ENCODE measurements around the gene GTSF1L.
A peak's percentile ranks its signal among the peaks of the same experiment; 100 is the strongest.
"Not testable (repeated sequence)": the region's sequence is repeated elsewhere in the genome, so short reads cannot be mapped to it uniquely, and the experiment has no call there.

The GTSF1L gene

DNA sequence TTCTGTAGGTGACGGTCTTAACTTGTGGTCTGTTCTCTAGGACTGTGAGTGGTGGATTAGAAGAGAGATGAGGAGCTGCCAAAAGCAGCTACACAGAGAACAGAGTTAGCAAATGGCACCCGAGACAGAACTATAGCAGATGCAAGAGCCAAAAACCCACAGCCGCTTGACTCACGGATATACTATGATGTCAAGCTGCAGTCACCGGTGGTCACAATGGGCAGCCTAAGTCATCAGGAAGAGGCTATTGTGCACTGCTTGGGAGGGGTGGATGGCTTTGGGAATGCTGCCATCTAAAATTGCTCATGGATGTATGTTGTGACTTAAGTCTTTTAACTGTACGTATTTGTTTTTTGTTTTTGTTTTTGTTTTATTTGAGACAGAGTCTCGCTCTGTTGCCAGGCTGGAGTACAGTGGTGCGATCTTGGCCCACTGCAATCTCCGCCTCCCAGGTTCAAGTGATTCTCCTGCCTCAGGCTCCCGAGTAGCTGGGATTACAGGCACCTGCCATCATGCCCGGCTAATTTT lies at the start of gene GTSF1L:
Gene GTSF1L, minus strand, starts transcription at position 192 of the 528 bp plus-strand sequence. CDS start 308 bp downstream, outside the sequence.
- no peak for DNase-seq

DNA sequence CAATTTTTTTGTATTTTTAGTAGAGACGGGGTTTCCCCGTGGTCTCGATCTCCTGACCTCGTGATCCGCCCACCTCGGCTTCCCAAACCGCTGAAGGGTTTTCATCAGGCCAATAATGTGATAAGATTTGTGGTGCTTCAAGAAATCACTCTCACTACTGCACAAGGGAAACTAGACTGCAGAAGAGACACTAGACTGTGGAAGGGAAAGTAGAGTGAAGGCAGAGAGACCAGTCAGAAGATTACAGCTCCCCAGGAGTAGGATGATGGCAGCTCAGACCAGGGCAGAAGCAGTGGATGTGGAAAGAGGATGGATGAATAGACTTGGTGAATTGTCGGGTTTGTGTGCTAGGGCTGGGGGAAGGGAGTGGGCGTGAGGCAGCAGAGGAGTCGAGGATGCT lies 48.0 kb upstream of the GTSF1L start:
- no peak for DNase-seq

DNA sequence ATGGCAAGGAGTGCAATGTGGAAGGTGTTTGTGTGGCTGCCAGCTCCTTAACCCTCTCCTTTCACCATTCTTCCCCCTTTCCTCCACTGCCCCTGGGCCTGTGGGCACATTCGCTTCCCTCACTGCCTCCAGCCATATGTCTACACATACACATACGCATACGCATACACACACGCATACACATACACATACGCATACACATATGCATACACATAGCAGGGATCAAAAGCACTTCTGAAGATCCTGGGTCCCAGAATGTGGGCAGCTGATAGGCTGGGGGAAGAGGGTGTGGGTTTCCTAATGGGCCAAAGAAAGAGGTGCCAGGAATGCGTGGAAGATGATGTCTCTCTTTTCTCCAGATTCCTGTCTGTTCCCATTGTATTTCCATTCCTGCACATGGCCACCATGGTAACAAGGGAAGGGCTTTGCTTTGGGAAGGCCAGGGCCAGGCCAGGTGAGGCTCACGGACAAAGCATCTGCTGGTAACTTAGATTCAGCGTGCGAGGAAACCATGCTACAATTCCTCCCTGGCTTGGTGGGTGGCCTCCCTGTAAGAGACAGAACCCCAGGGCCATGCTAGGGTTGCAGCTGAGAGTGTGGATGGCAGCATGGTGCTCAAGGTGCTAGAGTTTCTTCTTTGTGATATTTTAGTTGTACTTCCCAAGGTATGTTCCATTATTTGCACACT lies 44.8 kb upstream of the GTSF1L start:
- no peak for DNase-seq

GRCh38 chr20:43770342-43770741 lies 43.5 kb upstream of the GTSF1L start:
- DNase-seq: no peak

GRCh38 chr20:43767686-43768474 lies 41.1 kb upstream of the GTSF1L start:
- DNase-seq: no peak

DNA sequence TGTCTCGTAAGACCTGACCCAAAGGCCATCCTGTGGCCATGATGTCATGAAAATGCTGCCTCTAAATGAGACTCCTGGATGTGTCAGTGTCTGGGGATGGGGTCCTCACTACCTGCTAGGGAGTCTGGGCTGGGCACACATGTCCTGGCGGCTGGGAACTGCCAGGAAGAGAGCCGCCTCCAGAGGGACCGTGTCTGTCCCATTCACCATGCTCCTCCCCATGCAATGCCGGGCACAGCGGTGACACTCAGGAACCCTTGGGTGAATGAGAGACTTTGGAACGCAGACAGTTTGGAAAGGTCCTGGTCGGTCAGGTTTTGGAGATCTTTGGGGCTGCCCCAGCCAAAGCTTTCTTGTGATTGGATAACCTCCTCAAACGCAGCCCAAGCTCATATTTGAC lies 40.1 kb upstream of the GTSF1L start:
- no peak for DNase-seq

DNA sequence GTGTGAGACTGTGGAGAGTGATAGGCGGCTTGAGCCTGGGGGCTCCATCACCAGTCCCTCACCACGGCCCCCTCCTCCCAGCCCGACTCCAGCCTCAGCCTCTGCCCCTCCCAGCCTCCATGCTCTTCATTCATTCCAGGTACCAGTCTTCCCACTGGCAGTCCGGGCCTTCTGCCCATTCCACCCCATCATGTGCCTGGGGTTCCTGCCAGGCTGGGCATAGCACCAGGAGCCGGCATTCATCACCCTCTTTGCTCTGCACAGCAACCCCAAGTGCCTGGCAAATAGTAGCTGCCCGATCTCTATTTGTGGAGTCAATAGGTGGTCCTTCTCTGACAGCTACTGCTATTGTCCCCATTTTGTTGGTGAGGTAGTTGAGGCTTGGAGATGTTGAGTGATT lies 39.6 kb upstream of the GTSF1L start:
- DNase-seq: no peak

GRCh38 chr20:43765916-43766315 lies 39.1 kb upstream of the GTSF1L start:
- no peak for DNase-seq

DNA sequence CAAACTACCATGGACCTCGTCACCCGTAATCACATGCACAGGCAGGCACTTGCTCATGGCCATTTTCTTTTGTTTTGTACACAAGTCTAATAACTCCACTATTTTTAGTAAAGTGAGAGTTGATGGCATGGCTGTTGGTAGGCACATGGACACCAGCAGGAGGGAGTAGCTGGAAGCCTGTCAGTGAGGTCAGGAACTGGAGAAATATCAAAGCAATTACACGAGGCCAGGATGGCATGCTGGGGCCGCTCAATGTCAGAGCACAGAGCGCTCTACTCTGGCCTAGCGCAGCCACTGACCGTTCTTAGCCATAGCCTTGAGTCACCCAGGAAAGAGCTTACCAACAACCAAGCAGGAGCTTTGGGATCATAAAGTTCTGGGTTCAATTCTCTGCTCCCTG lies 36.1 kb upstream of the GTSF1L start:
- no peak for DNase-seq

DNA sequence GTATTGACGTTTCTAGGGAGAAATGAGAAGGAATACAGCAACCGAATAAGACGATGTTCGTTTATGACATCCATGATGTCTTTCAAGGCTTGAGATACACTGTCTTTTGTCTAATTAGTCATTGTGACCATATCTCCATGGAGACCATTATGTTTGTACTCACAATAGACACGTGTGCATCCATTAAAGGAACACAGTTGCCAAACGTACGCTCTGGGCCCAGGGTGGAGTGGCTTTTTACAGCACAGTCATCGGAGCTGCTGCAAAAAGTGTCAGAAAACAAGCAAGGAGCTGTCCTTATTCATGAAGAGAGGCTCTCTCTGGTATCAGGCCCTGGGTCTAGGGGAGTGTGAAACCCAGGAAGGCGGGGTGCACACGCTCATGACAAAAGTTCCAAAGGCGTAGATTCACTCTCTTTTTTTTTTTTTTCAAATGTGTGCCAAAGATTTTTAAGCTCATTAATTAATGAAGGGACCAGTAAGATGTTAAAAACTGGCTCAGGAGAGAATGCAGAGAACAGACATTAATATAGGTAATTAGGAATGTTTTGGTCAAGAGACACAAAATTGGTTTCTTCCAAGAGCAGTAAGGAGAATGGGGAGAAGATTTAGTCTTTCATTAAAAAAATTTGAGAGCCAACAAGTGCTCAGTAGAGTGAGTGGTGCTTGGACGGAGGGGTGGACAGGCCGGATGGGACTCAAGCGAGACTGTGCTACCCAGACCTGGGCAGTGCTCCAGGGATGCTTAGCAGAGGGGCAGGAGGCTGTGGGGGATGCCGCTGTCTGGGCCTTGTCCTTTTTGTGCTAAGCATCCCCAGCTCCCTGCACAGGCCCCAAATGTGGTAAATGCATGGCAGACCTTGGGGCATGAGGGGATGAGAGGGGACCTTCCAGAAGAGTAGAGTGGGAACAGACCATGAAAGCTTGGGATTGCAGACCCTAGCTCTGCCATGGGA lies 34.9 kb upstream of the GTSF1L start:
- DNase-seq: no peak

GRCh38 chr20:43757888-43758287 lies 31.1 kb upstream of the GTSF1L start:
- not testable (repeated sequence) for DNase-seq

- DNase-seq: no peak
Observed at GRCh38 chr20:43755851-43756250, 29.0 kb upstream of the GTSF1L start.

DNA sequence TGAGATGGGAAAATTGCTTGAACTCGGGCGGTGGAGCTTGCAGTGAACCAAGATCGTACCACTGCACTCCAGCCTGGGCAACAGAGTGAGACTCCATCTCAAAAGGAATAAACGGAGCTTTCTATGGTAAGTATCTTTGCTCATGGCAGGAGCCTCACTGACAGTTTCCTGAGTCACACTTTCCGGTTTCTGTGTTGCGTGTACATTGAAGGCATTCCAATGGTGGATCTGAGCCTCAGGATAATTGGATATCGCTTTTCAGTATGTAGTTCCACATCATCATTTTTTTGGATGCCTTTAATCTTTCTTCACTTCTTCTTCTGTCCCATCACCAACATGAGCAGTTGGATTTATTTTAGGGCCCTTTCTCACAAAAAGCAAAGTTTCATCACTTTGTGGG lies 28.6 kb upstream of the GTSF1L start:
- no peak for DNase-seq

GRCh38 chr20:43752561-43753301 lies 25.9 kb upstream of the GTSF1L start:
- DNase-seq: no peak

DNA sequence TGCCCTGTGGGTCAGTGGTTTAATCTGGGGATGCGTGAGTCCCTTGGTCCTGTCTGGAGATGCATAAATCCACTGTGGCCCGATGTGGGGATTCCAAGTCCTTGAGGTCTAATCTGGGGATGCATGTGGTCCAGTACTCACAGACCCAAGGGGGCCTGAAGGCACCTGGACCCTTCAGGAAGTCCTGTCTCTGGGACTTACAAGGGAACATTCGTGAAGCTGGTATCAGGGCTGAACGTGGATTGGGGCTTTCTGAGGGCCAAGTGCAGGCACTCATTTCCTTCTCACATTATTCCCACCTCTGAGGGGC lies 25.2 kb upstream of the GTSF1L start:
- DNase-seq: no peak

DNA sequence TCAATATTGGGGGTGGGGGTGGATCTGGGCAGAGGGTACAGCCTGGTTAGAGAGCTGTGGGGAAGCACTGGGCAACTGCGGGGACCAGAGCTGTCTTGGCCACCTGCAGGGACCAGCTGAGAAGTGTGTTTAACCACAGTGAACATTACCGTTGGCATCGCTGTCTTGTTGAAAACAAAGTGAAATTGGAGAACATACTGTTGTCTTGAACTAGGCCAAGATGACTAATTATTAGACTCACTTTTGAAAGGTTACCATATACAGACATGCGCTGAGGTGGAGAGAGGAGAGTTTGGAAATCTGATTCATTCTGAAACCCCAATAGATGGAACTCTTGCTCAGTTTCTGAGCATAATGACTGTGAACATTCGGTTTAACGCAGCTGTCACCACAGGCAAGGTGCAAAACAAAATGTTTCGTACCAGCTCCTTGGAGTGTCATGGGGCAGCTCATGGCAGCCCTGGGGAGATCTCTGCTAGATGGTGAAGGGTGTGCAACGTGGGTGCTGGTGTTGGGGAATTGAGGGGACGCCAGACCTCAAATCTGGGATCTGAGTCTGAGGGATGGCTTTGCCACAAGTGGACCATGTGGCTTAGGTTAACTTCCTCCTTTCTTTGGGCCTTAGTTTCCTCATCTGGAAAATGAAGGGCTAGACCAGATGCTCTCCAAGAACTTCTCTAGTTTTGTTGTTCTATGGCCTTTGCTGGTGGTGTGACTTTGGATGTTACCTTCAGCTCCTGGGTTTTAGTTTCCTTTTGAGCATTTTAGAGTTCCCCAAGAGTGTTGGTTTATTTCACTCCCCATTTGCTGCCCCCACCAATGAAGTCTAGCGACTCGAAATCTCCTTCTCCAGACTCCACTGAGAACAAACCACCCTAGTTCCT lies 24.6 kb upstream of the GTSF1L start:
- no peak for DNase-seq

- DNase-seq: no peak
Observed at GRCh38 chr20:43750774-43751166, 24.0 kb upstream of the GTSF1L start.

DNA sequence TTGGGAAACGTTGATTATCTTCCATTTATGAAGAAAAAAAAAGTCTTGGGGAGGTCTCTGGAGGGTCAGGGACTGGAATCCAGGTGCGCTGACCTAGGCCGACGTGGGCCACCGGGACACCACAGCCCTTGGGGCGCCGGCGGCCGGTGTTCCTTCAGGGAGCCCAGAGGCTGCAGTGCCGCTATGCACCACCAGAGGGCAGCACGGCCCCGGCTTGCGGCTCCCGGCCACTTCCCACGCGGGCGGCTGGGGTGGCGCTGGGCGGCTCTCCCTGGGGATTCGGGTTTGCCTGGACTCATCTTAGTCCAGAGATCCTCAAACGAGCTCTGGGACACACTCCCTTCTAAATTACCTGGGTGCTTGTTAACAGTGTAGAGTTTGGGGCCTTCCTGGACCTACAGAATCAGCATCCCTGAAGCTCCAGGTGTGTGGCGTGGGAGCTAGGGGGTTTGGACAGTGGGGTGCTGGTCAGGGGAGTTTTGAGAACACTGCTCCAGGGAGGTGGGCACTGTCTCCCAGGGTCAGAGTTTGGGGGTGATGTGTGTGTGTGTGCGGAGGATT lies 23.0 kb upstream of the GTSF1L start:
- peak; percentile 10 for DNase-seq

DNA sequence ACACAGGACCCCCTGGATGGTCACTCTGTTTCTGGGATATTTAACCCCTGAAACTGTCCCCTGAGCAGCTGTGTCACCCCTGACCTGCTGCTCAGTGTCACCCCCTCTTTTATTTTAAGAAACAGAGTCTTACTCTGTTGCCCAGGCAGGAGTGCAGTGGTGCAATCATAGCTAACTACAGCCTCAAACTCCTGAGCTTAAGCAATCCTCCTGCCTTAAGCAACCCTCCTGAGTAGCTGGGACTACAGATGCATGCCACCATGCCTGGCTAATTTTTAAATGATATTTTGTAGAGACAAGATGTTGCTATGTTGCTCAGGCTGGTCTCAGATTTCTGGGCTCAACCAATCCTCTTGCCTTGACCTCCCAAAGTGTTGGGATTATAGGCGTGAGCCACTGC lies 21.5 kb upstream of the GTSF1L start:
- DNase-seq: no peak

GRCh38 chr20:43746344-43747137 lies 19.7 kb upstream of the GTSF1L start:
- no peak for DNase-seq
